22Rv1 (cell line): ENCODE data around the gene SLC38A4.

Experiments used
- ZFX ChIP-seq: fragments of 450-650 bp; IDR thresholded peaks from 2 replicates; pipeline ENCODE4 v1.6.1; 2017; ENCODE audit warnings: antibody characterized with exemption, borderline replicate concordance
- TF ChIP-seq, protein P1 (sequence below): fragments of 450-650 bp; IDR thresholded peaks from 2 replicates; pipeline ENCODE4 v1.5.1; 2017; ENCODE audit warnings: mild to moderate bottlenecking

DNA sequence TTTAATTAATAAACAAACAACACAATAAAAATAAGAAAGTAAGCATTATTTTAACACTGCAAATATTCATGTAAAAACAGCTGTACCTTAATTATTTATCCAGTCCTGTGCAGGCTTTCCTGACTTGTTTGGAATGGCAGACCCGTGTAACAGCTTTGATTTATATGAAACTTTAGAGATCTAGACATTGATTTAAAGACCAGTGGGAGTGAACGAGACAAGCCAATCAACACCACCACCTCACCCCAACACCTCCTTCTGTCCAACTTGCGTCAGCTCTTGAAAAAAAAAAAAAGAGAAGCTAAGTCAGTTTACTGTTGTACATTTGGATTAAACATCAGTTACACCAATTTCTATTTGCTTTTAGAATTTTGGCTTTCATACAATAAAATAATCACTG is 22.3 kb downstream of the SLC38A4 start:
- TF ChIP-seq, protein P1, sequence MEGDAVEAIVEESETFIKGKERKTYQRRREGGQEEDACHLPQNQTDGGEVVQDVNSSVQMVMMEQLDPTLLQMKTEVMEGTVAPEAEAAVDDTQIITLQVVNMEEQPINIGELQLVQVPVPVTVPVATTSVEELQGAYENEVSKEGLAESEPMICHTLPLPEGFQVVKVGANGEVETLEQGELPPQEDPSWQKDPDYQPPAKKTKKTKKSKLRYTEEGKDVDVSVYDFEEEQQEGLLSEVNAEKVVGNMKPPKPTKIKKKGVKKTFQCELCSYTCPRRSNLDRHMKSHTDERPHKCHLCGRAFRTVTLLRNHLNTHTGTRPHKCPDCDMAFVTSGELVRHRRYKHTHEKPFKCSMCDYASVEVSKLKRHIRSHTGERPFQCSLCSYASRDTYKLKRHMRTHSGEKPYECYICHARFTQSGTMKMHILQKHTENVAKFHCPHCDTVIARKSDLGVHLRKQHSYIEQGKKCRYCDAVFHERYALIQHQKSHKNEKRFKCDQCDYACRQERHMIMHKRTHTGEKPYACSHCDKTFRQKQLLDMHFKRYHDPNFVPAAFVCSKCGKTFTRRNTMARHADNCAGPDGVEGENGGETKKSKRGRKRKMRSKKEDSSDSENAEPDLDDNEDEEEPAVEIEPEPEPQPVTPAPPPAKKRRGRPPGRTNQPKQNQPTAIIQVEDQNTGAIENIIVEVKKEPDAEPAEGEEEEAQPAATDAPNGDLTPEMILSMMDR: no peak
- TF ChIP-seq ZFX: no peak
